ENCODE measurements around the gene SAMMSON. TPM values are rescaled to one million over a fixed set of nuclear protein-coding genes. Genes with fewer than 3 reads are reported as not detected.

SAMMSON gene
- total RNA-seq, 1 experiment from 2014 or later, result not detected

GRCh38 chr3:70049761-70050160, 50.2 kb downstream of the SAMMSON start:
- POLR2A ChIA-PET, result no interaction called here
- CTCF ChIA-PET, result interaction anchor here (1.5 kb wide), 1 partner anchor 14 kb away, joined by 6 read pairs; no protein-coding TSS in a partner anchor
- BruUV-seq (replicated peaks), result no TSS peak
- Mint-ChIP-seq H3K9me3 (ENCODE audit: unreplicated experiment) (no peaks in the 10 kb centered on the region), H3K27ac (ENCODE audit: low read depth, unreplicated experiment) (no peak overlapping the region), H3K27me3 (ENCODE audit: insufficient read depth, unreplicated experiment) (peaks cover 65% of the 10 kb centered on the region), H3K36me3 (ENCODE audit: insufficient read depth, unreplicated experiment) (peaks cover 5% of the 10 kb centered on the region), H3K4me3 (ENCODE audit: unreplicated experiment) (no peak overlapping the region), H3K4me1 (ENCODE audit: insufficient read depth, unreplicated experiment) (no peaks in the 10 kb centered on the region)
- intact Hi-C loops (cut with micrococcal nuclease), result no loop called here
- TF ChIP-seq CTCF (IDR thresholded peaks at IDR 0.05; ENCODE audit: unreplicated experiment), result no peak
- peak; percentile 12 for DNase-seq (ENCODE audit: unreplicated experiment)

DNA sequence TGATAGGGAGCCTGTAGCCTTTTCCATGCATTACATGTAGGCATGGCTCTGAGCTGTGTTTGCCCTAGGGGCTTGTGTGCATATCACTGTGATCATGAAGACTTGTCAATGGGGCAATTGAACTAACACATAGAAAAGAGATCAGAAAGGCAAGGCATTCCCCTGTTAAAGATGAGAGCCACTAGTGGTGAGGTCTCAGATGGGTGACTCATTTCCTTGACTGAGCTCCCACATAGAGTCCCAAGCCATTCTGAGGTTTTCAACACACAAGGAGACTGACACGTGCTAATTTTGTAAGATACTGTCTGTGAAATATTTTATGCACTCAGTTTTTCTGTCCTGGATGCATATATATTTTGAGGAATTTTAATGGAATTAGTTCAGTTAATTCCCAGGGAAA, 53.8 kb downstream of the SAMMSON start:
- POLR2A ChIA-PET, result no interaction called here
- TF ChIP-seq CTCF (IDR thresholded peaks at IDR 0.05; ENCODE audit: unreplicated experiment), result no peak
- Mint-ChIP-seq H3K4me3 (ENCODE audit: unreplicated experiment) (no peak overlapping the region), H3K27ac (ENCODE audit: low read depth, unreplicated experiment) (no peak overlapping the region), H3K4me1 (ENCODE audit: insufficient read depth, unreplicated experiment) (no peaks in the 10 kb centered on the region), H3K27me3 (ENCODE audit: insufficient read depth, unreplicated experiment) (peaks cover 73% of the 10 kb centered on the region), H3K9me3 (ENCODE audit: unreplicated experiment) (no peaks in the 10 kb centered on the region), H3K36me3 (ENCODE audit: insufficient read depth, unreplicated experiment) (peaks cover 5% of the 10 kb centered on the region)
- peak; percentile 33 for DNase-seq (ENCODE audit: unreplicated experiment)
- BruUV-seq (replicated peaks), result no TSS peak
- intact Hi-C loops (cut with micrococcal nuclease), result no loop called here
- CTCF ChIA-PET, result interaction anchor here (3.3 kb wide), 1 partner anchor 11 kb away, joined by 16 read pairs; no protein-coding TSS in a partner anchor

DNA sequence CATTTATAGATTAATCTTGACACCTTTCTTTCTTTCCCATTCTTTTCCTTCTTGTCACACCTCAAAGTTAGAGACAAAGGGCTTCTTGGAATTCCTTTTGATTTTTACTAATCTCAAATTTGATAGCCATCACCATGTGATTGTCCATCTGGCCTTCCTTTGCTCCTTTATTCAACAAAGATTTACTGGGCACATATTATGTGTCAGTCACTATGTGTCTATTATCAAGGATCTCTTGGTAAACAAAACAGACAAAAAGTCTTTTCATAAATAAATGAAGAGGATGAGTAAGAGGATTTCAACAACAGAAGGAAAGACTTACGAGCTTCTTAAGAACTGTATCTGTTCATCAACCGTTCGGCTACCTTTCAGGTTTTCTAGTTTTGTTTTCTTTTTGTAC, 56.5 kb downstream of the SAMMSON start:
- no peak for TF ChIP-seq CTCF (IDR thresholded peaks at IDR 0.05; ENCODE audit: unreplicated experiment)
- Mint-ChIP-seq H3K4me3 (ENCODE audit: unreplicated experiment) (no peak overlapping the region), H3K27me3 (ENCODE audit: insufficient read depth, unreplicated experiment) (peaks cover 60% of the 10 kb centered on the region), H3K9me3 (ENCODE audit: unreplicated experiment) (no peaks in the 10 kb centered on the region), H3K36me3 (ENCODE audit: insufficient read depth, unreplicated experiment) (peaks cover 5% of the 10 kb centered on the region), H3K27ac (ENCODE audit: low read depth, unreplicated experiment) (no peak overlapping the region), H3K4me1 (ENCODE audit: insufficient read depth, unreplicated experiment) (no peaks in the 10 kb centered on the region)
- no TSS peak for BruUV-seq (replicated peaks)
- DNase-seq (ENCODE audit: unreplicated experiment), result no peak
- ChIA-PET CTCF (interaction anchor here (3.3 kb wide), 1 partner anchor 8 kb away, joined by 16 read pairs; no protein-coding TSS in a partner anchor), POLR2A (no interaction called here)
- intact Hi-C loops (cut with micrococcal nuclease), result no loop called here

GRCh38 chr3:70057426-70057825, 57.9 kb downstream of the SAMMSON start:
- CTCF ChIA-PET, result no interaction called here
- Mint-ChIP-seq H3K4me3 (ENCODE audit: unreplicated experiment) (no peak overlapping the region), H3K27ac (ENCODE audit: low read depth, unreplicated experiment) (no peak overlapping the region), H3K4me1 (ENCODE audit: insufficient read depth, unreplicated experiment) (no peaks in the 10 kb centered on the region), H3K27me3 (ENCODE audit: insufficient read depth, unreplicated experiment) (peaks cover 56% of the 10 kb centered on the region), H3K36me3 (ENCODE audit: insufficient read depth, unreplicated experiment) (peaks cover under 1% of the 10 kb centered on the region), H3K9me3 (ENCODE audit: unreplicated experiment) (no peaks in the 10 kb centered on the region)
- BruUV-seq (replicated peaks), result no TSS peak
- no peak for TF ChIP-seq CTCF (IDR thresholded peaks at IDR 0.05; ENCODE audit: unreplicated experiment)
- DNase-seq (ENCODE audit: unreplicated experiment), result no peak
- intact Hi-C loops (cut with micrococcal nuclease), result no loop called here
- POLR2A ChIA-PET, result no interaction called here

Data from MCF 10A (cell line).